A673 (cell line): ENCODE measurements around the gene PIK3R1. TPM values are rescaled to one million over a fixed set of nuclear protein-coding genes. Genes with fewer than 3 reads are reported as not detected.

Experiments used
- BruUV-seq: library from RNA; stranded (reverse); fragments of 400-500 nt; replicated peaks from 2 replicates; lab custom pipeline; 2021; lab: Mats Ljungman, UMichigan
- CTCF ChIA-PET: fragments of 300-600 bp; sonication (Branson Sonifier 250); formaldehyde crosslinking; loops from one replicate; lab custom pipeline; 2022; ENCODE audit warnings: antibody characterized with exemption; lab: Charles Lee
- POLR2A ChIA-PET: fragments of 300-600 bp; sonication (Branson Sonifier 250); formaldehyde crosslinking; loops from one replicate; lab custom pipeline; 2022; ENCODE audit warnings: antibody characterized with exemption; ENCODE audit not compliant: low non-redundant PET; lab: Charles Lee
- DNase-seq: peaks from one replicate; pipeline ENCODE4 v3.0.0-alpha.2; 2015; ENCODE audit warnings: low spot score
- H3K27ac ChIP-seq: fragments of 200-600 bp; sonication (generic); 2 replicates; pipeline ENCODE4 v1.5.1; 2016; ENCODE audit warnings: mixed run types, low read depth, mild to moderate bottlenecking, mixed read lengths, antibody characterized with exemption, low read length; ENCODE audit not compliant: poor library complexity, severe bottlenecking
- H3K27me3 ChIP-seq: fragments of 200-600 bp; sonication (generic); replicated peaks from 2 replicates; pipeline ENCODE4 v1.6.1; 2017; ENCODE audit warnings: mixed run types, low read depth, mild to moderate bottlenecking, mixed read lengths, antibody characterized with exemption, low read length; ENCODE audit not compliant: insufficient read depth, poor library complexity
- H3K36me3 ChIP-seq: fragments of 200-600 bp; sonication (generic); 2 replicates; pipeline ENCODE4 v1.6.1; 2016; ENCODE audit warnings: mixed run types, mild to moderate bottlenecking, mixed read lengths, antibody characterized with exemption, low read length; ENCODE audit not compliant: insufficient read depth, poor library complexity, severe bottlenecking
- H3K4me1 ChIP-seq: fragments of 200-600 bp; sonication (generic); 2 replicates; pipeline ENCODE4 v1.6.1; 2017; ENCODE audit warnings: mixed run types, mild to moderate bottlenecking, mixed read lengths, antibody characterized with exemption, low read length; ENCODE audit not compliant: insufficient read depth, poor library complexity, severe bottlenecking
- H3K4me3 ChIP-seq: fragments of 200-600 bp; sonication (generic); 2 replicates; pipeline ENCODE4 v1.5.1; 2016; ENCODE audit warnings: low read depth, mixed run types, mild to moderate bottlenecking, mixed read lengths, low read length; ENCODE audit not compliant: poor library complexity, severe bottlenecking
- H3K9me3 ChIP-seq: fragments of 200-600 bp; sonication (generic); 2 replicates; pipeline ENCODE4 v1.6.1; 2016; ENCODE audit warnings: mixed run types, low read depth, mild to moderate bottlenecking, mixed read lengths, antibody characterized with exemption, low read length; ENCODE audit not compliant: poor library complexity, severe bottlenecking
- EZH2 ChIP-seq: fragments of 200-600 bp; sonication (generic); IDR thresholded peaks from 2 replicates; pipeline ENCODE4 v1.6.1; 2017; ENCODE audit warnings: borderline replicate concordance, low read depth, mild to moderate bottlenecking, mixed read lengths, antibody characterized with exemption, low read length; ENCODE audit not compliant: poor library complexity, severe bottlenecking
- intact Hi-C: fragments of 100-400 bp; cut with micrococcal nuclease; formaldehyde crosslinking; loops from one replicate; pipeline ENCODE4 v1.10.0; 2022; ENCODE audit not compliant: unreplicated experiment
- total RNA-seq: library from RNA; stranded (reverse); gene quantifications from 2 replicates; pipeline ENCODE4 v1.2.3, GENCODE V29; 2021
- TF ChIP-seq, protein P1 (sequence below): fragments of 300-800, 200-600 bp; sonication (generic); conservative IDR thresholded peaks from 2 replicates; pipeline ENCODE4 v1.5.1; 2017; ENCODE audit warnings: low read depth, mild to moderate bottlenecking, antibody characterized with exemption, low read length, moderate library complexity, mixed read lengths

Gene PIK3R1
- total RNA-seq, 1 experiment from 2014 or later: 57.9 TPM

DNA sequence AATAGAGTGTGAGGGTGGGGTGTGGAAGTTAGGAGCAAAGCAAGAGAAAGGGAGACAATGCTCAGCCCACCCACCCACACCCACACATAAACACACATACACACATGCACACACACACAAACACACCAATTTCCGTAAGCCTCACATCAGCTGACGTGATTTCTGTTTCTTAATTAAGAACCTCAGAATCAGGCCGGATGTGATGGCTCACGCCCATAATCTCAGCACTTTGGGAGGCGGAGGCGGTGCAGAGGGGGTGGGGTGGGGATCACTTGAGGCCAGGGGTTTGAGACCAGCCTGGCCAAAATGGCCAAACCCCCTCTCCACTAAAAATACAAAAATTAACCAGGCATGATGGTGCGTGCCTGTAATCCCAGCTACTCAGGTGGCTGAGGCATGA is 26.4 kb upstream of the PIK3R1 start:
- ChIA-PET POLR2A (interaction anchor here (0.7 kb wide), 1 partner anchor 34 kb away, joined by 3 read pairs; no protein-coding TSS in a partner anchor), CTCF (no interaction called here)
- no peak overlapping the region for H3K4me3 ChIP-seq
- H3K9me3 ChIP-seq: no peaks in the 10 kb centered on the region
- no peaks in the 10 kb centered on the region for H3K27me3 ChIP-seq
- TF ChIP-seq EZH2: no peak
- TF ChIP-seq, protein P1, sequence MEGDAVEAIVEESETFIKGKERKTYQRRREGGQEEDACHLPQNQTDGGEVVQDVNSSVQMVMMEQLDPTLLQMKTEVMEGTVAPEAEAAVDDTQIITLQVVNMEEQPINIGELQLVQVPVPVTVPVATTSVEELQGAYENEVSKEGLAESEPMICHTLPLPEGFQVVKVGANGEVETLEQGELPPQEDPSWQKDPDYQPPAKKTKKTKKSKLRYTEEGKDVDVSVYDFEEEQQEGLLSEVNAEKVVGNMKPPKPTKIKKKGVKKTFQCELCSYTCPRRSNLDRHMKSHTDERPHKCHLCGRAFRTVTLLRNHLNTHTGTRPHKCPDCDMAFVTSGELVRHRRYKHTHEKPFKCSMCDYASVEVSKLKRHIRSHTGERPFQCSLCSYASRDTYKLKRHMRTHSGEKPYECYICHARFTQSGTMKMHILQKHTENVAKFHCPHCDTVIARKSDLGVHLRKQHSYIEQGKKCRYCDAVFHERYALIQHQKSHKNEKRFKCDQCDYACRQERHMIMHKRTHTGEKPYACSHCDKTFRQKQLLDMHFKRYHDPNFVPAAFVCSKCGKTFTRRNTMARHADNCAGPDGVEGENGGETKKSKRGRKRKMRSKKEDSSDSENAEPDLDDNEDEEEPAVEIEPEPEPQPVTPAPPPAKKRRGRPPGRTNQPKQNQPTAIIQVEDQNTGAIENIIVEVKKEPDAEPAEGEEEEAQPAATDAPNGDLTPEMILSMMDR: no peak
- DNase-seq: no peak
- H3K27ac ChIP-seq: no peak overlapping the region
- no TSS peak for BruUV-seq
- intact Hi-C loops: no loop called here
- no peaks in the 10 kb centered on the region for H3K4me1 ChIP-seq
- H3K36me3 ChIP-seq: no peaks in the 10 kb centered on the region

GRCh38 chr5:68189613-68190012 is 25.9 kb upstream of the PIK3R1 start:
- intact Hi-C loops: no loop called here
- Histone ChIP-seq H3K27ac (no peak overlapping the region), H3K27me3 (no peaks in the 10 kb centered on the region), H3K4me1 (no peaks in the 10 kb centered on the region), H3K4me3 (no peak overlapping the region), H3K36me3 (no peaks in the 10 kb centered on the region), H3K9me3 (no peaks in the 10 kb centered on the region)
- BruUV-seq: no TSS peak
- no peak for TF ChIP-seq EZH2
- TF ChIP-seq, protein P1: no peak
- no peak for DNase-seq
- CTCF ChIA-PET: no interaction called here
- POLR2A ChIA-PET: no interaction called here

- Histone ChIP-seq H3K36me3 (no peaks in the 10 kb centered on the region), H3K4me3 (no peak overlapping the region), H3K27me3 (no peaks in the 10 kb centered on the region), H3K9me3 (no peaks in the 10 kb centered on the region), H3K27ac (no peak overlapping the region), H3K4me1 (no peaks in the 10 kb centered on the region)
- BruUV-seq: no TSS peak
- no peak for DNase-seq
- no peak for TF ChIP-seq EZH2
- TF ChIP-seq, protein P1: no peak
- ChIA-PET CTCF (no interaction called here), POLR2A (interaction anchor here (0.6 kb wide), 1 partner anchor 37 kb away, joined by 8 read pairs; no protein-coding TSS in a partner anchor)
- intact Hi-C loops: no loop called here
Measured at GRCh38 chr5:68190619-68191018, 24.9 kb upstream of the PIK3R1 start.
